HG03175 (cell line): ENCODE measurements around the gene SLC2A5.
"Not testable (repeated sequence)": the region's sequence is repeated elsewhere in the genome, so short reads cannot be mapped to it uniquely, and the experiment has no call there.

Source experiments
- ATAC-seq: cut with Tn5 transposase; IDR thresholded peaks from one replicate; pipeline ENCODE4 v1.9.1; 2021; ENCODE audit warnings: mild to moderate bottlenecking, moderate library complexity; ENCODE audit not compliant: unreplicated experiment

The SLC2A5 gene

GRCh38 chr1:9009438-9010370, 59.7 kb downstream of the SLC2A5 start:
- no peak for ATAC-seq

GRCh38 chr1:9008236-9008635, 61.2 kb downstream of the SLC2A5 start:
- no peak for ATAC-seq

- no peak for ATAC-seq
Observed at GRCh38 chr1:9006956-9007615, 62.3 kb downstream of the SLC2A5 start.

- ATAC-seq, result no peak
Observed at GRCh38 chr1:9005395-9005708, 64.1 kb downstream of the SLC2A5 start.

- peak; percentile 57 for ATAC-seq
Observed at GRCh38 chr1:9004700-9005394, 64.6 kb downstream of the SLC2A5 start.

GRCh38 chr1:9004031-9004699, 65.3 kb downstream of the SLC2A5 start:
- no peak for ATAC-seq

- ATAC-seq, result not testable (repeated sequence)
Observed at GRCh38 chr1:9002215-9002560, 67.2 kb downstream of the SLC2A5 start.

- ATAC-seq, result not testable (repeated sequence)
Observed at GRCh38 chr1:9001534-9002214, 67.8 kb downstream of the SLC2A5 start.

- not testable (repeated sequence) for ATAC-seq
Observed at GRCh38 chr1:8993962-8994675, 75.3 kb downstream of the SLC2A5 start.

GRCh38 chr1:8992936-8993687, 76.3 kb downstream of the SLC2A5 start:
- ATAC-seq, result no peak

- no peak for ATAC-seq
Observed at GRCh38 chr1:8989821-8990220, 79.6 kb downstream of the SLC2A5 start.

GRCh38 chr1:8989061-8989460, 80.4 kb downstream of the SLC2A5 start:
- no peak for ATAC-seq

- no peak for ATAC-seq
Observed at GRCh38 chr1:8988618-8988967, 80.8 kb downstream of the SLC2A5 start.

- no peak for ATAC-seq
Observed at GRCh38 chr1:8987881-8988617, 81.4 kb downstream of the SLC2A5 start.

- no peak for ATAC-seq
Observed at GRCh38 chr1:8986814-8987190, 82.6 kb downstream of the SLC2A5 start.

- no peak for ATAC-seq
Observed at GRCh38 chr1:8985915-8986813, 83.3 kb downstream of the SLC2A5 start.
